Measurements from ENCODE around the gene LRRC8E. TPM values are rescaled to one million over a fixed set of nuclear protein-coding genes. Genes with fewer than 3 reads are reported as not detected.
A peak's percentile ranks its signal among the peaks of the same experiment; 100 is the strongest.

Gene LRRC8E
- total RNA-seq, 2 donors from 2014 or later, result not detected

- Mint-ChIP-seq H3K9me3 (no peaks in the 10 kb centered on the region), H3K4me3 (no peak overlapping the region), H3K4me1 (ENCODE audit: low read depth in 2 of 2) (peaks cover 17 to 31% of the 10 kb centered on the region in 2 donors), H3K27ac (no peak overlapping the region), H3K27me3 (no peaks in the 10 kb centered on the region), H3K36me3 (no peaks in the 10 kb centered on the region)
- DNase-seq (ENCODE audit: low spot score), result no peak
- no peak for ATAC-seq
Observed at GRCh38 chr19:7908742-7909461, 20.6 kb downstream of the LRRC8E start.

GRCh38 chr19:7909471-7910067 lies 21.3 kb downstream of the LRRC8E start:
- Mint-ChIP-seq H3K4me3 (no peak overlapping the region), H3K4me1 (ENCODE audit: low read depth in 2 of 2) (peaks cover 15 to 29% of the 10 kb centered on the region in 2 donors), H3K9me3 (no peaks in the 10 kb centered on the region), H3K36me3 (no peaks in the 10 kb centered on the region), H3K27me3 (no peaks in the 10 kb centered on the region), H3K27ac (no peak overlapping the region)
- DNase-seq (ENCODE audit: low spot score) (no peak), ATAC-seq (no peak)

- no peak overlapping the region for H3K4me3 Mint-ChIP-seq
- ATAC-seq (no peak), DNase-seq (ENCODE audit: low spot score) (no peak)
- H3K36me3 Mint-ChIP-seq, result no peaks in the 10 kb centered on the region
- H3K9me3 Mint-ChIP-seq, result no peaks in the 10 kb centered on the region
- H3K27ac Mint-ChIP-seq, result no peak overlapping the region
- H3K27me3 Mint-ChIP-seq, result no peaks in the 10 kb centered on the region
- peaks cover 5 to 23% of the 10 kb centered on the region in 2 donors for H3K4me1 Mint-ChIP-seq (ENCODE audit: low read depth in 2 of 2)
Observed at GRCh38 chr19:7910321-7911161, 22.2 kb downstream of the LRRC8E start.

- Mint-ChIP-seq H3K4me1 (ENCODE audit: low read depth in 2 of 2) (peaks cover 0 to 17% of the 10 kb centered on the region in 2 donors), H3K4me3 (no peak overlapping the region), H3K9me3 (no peaks in the 10 kb centered on the region), H3K27ac (no peak overlapping the region), H3K27me3 (no peaks in the 10 kb centered on the region), H3K36me3 (no peaks in the 10 kb centered on the region)
- no peak for DNase-seq (ENCODE audit: low spot score)
- no peak for ATAC-seq
Observed at GRCh38 chr19:7911508-7912143, 23.3 kb downstream of the LRRC8E start.

- peaks cover 0 to 14% of the 10 kb centered on the region in 2 donors for H3K4me1 Mint-ChIP-seq (ENCODE audit: low read depth in 2 of 2)
- no peaks in the 10 kb centered on the region for H3K9me3 Mint-ChIP-seq
- H3K4me3 Mint-ChIP-seq, result no peak overlapping the region
- no peaks in the 10 kb centered on the region for H3K36me3 Mint-ChIP-seq
- ATAC-seq (no peak), DNase-seq (ENCODE audit: low spot score) (no peak)
- H3K27me3 Mint-ChIP-seq, result no peaks in the 10 kb centered on the region
- H3K27ac Mint-ChIP-seq, result no peak overlapping the region
Observed at GRCh38 chr19:7912144-7912696, 23.9 kb downstream of the LRRC8E start.

GRCh38 chr19:7912697-7913564 lies 24.6 kb downstream of the LRRC8E start:
- Mint-ChIP-seq H3K36me3 (no peaks in the 10 kb centered on the region), H3K27me3 (peaks cover 0 to 2% of the 10 kb centered on the region in 2 donors), H3K27ac (no peak overlapping the region), H3K4me1 (ENCODE audit: low read depth in 2 of 2) (peaks cover 2 to 9% of the 10 kb centered on the region in 2 donors), H3K9me3 (no peaks in the 10 kb centered on the region), H3K4me3 (no peak overlapping the region)
- DNase-seq (ENCODE audit: low spot score) (no peak), ATAC-seq (no peak)

- no peak overlapping the region for H3K27ac Mint-ChIP-seq
- peaks cover 0 to 3% of the 10 kb centered on the region in 2 donors for H3K27me3 Mint-ChIP-seq
- DNase-seq (ENCODE audit: low spot score) (no peak), ATAC-seq (no peak)
- H3K4me3 Mint-ChIP-seq, result no peak overlapping the region
- peaks cover 6 to 11% of the 10 kb centered on the region in 2 donors for H3K4me1 Mint-ChIP-seq (ENCODE audit: low read depth in 2 of 2)
- no peaks in the 10 kb centered on the region for H3K36me3 Mint-ChIP-seq
- H3K9me3 Mint-ChIP-seq, result no peaks in the 10 kb centered on the region
Observed at GRCh38 chr19:7913652-7914051, 25.3 kb downstream of the LRRC8E start.

- Mint-ChIP-seq H3K27ac (no peak overlapping the region), H3K27me3 (peaks cover 0 to 3% of the 10 kb centered on the region in 2 donors)
- ATAC-seq, result no peak
Observed at GRCh38 chr19:7914099-7914498, 25.8 kb downstream of the LRRC8E start.

GRCh38 chr19:7914598-7915045 lies 26.3 kb downstream of the LRRC8E start, which contains the start of gene TGFBR3L:
Gene TGFBR3L, plus strand, starts transcription at chr19:7914830.
- H3K4me3 Mint-ChIP-seq, result peak within 1 kb of the TSS; percentile 72

More at GRCh38 chr19:7914099-7914498, 25.8 kb downstream of the LRRC8E start:
- Mint-ChIP-seq H3K4me3 (no peak overlapping the region), H3K9me3 (no peaks in the 10 kb centered on the region), H3K36me3 (no peaks in the 10 kb centered on the region), H3K4me1 (ENCODE audit: low read depth in 2 of 2) (peaks cover 6 to 11% of the 10 kb centered on the region in 2 donors)
- DNase-seq (ENCODE audit: low spot score), result no peak

GRCh38 chr19:7915250-7916102 lies 27.2 kb downstream of the LRRC8E start:
- H3K4me1 Mint-ChIP-seq (ENCODE audit: low read depth in 2 of 2), result peaks cover 14 to 18% of the 10 kb centered on the region in 2 donors
- no peaks in the 10 kb centered on the region for H3K9me3 Mint-ChIP-seq
- H3K27me3 Mint-ChIP-seq, result peaks cover 6 to 7% of the 10 kb centered on the region in 2 donors
- H3K4me3 Mint-ChIP-seq, result peak overlapping the region; percentile 72
- DNase-seq (ENCODE audit: low spot score), result no peak
- no peak for ATAC-seq
- H3K27ac Mint-ChIP-seq, result no peak overlapping the region
- H3K36me3 Mint-ChIP-seq, result no peaks in the 10 kb centered on the region

More at GRCh38 chr19:7914598-7915045, 26.3 kb downstream of the LRRC8E start, which contains the start of gene TGFBR3L:
- ATAC-seq (no peak), DNase-seq (ENCODE audit: low spot score) (no peak)
- Mint-ChIP-seq H3K27me3 (peaks cover 2 to 4% of the 10 kb centered on the region in 2 donors), H3K36me3 (no peaks in the 10 kb centered on the region), H3K27ac (no peak within 1 kb of the TSS), H3K4me1 (ENCODE audit: low read depth in 2 of 2) (peaks cover 8 to 12% of the 10 kb centered on the region in 2 donors), H3K9me3 (no peaks in the 10 kb centered on the region)

- Mint-ChIP-seq H3K36me3 (no peaks in the 10 kb centered on the region), H3K27me3 (peaks cover 6 to 7% of the 10 kb centered on the region in 2 donors), H3K4me3 (peak overlapping the region; percentile 72), H3K27ac (no peak overlapping the region), H3K4me1 (ENCODE audit: low read depth in 2 of 2) (peaks cover 14 to 21% of the 10 kb centered on the region in 2 donors), H3K9me3 (no peaks in the 10 kb centered on the region)
- ATAC-seq (peak in 1 of 2 donors; percentile 2), DNase-seq (ENCODE audit: low spot score) (no peak)
Observed at GRCh38 chr19:7916103-7916954, 28.0 kb downstream of the LRRC8E start.

Measured in natural killer cell treated with Interleukin-12 subunit alpha and Interleukin-12 subunit beta and Interleukin-15 and Interleukin-18, amount 100 ng/mL, for 72 hours (primary cell).